SK-N-SH (cell line): ENCODE results near the gene SYNE2. TPM values are rescaled to one million over a fixed set of nuclear protein-coding genes. Genes with fewer than 3 reads are reported as not detected.

Experiments
- CTCF ChIA-PET: fragments of 300-600, 350-600 bp; formaldehyde crosslinking; extraction: SDS; loops from one replicate; lab custom pipeline; 2021; lab: Yijun Ruan, JAX
- POLR2A ChIA-PET: fragments of 350-600 bp; sonication (Branson Sonifier 250); formaldehyde crosslinking; extraction: SDS; loops from one replicate; lab custom pipeline; 2020; ENCODE audit warnings: antibody characterized with exemption, inconsistent platforms; lab: Yijun Ruan, JAX
- DNase-seq: peaks from one replicate; pipeline ENCODE4 v3.0.0; 2012
- H2AFZ ChIP-seq: fragments of 200-600 bp; sonication (generic); 2 replicates; pipeline ENCODE4 v1.8.1; 2016; ENCODE audit warnings: antibody characterized with exemption, mild to moderate bottlenecking, low read depth
- H3F3A ChIP-seq: fragments of 200-600 bp; sonication (generic); replicated peaks from 2 replicates; pipeline ENCODE3; 2016; ENCODE audit warnings: antibody characterized with exemption, mild to moderate bottlenecking; ENCODE audit not compliant: insufficient read depth
- H3K27ac ChIP-seq, 2 experiments: fragments of 200-500 bp in 1 of 2; fragments of 200-600 bp in 1 of 2; sonication (Bioruptor generic) in 1 of 2; sonication (generic), shearing (Covaris generic) in 1 of 2; 2 replicates each; pipeline versions ENCODE4 v1.5.1 to v1.6.1; 2014 to 2016; ENCODE audit warnings: low read depth in 2 of 2, inconsistent platforms in 1 of 2, low read length in 1 of 2, mild to moderate bottlenecking in 1 of 2, mixed read lengths in 1 of 2
- H3K27me3 ChIP-seq: fragments of 200-600 bp; sonication (generic), shearing (Covaris generic); 2 replicates; pipeline ENCODE4 v1.6.1; 2016; ENCODE audit warnings: mixed run types; ENCODE audit not compliant: insufficient read depth
- H3K36me3 ChIP-seq, 2 experiments: fragments of 200-500 bp in 1 of 2; fragments of 200-600 bp in 1 of 2; sonication (Bioruptor generic) in 1 of 2; sonication (generic) in 1 of 2; replicated peaks in 1 of 2; 2 replicates each; pipeline versions ENCODE3 to v1.5.1; 2014 to 2016; ENCODE audit warnings: low read length in 1 of 2, mild to moderate bottlenecking in 1 of 2; ENCODE audit not compliant: insufficient read depth in 2 of 2, control insufficient read depth in 1 of 2
- H3K4me1 ChIP-seq, 2 experiments: fragments of 200-500 bp in 1 of 2; fragments of 200-600 bp in 1 of 2; sonication (Bioruptor generic) in 1 of 2; sonication (generic), shearing (Covaris generic) in 1 of 2; 2 replicates each; pipeline versions ENCODE4 v1.5.1 to v1.6.1; 2014 to 2016; ENCODE audit warnings: low read depth in 1 of 2, low read length in 1 of 2, mixed run types in 1 of 2; ENCODE audit not compliant: insufficient read depth in 2 of 2, control insufficient read depth in 1 of 2
- H3K4me2 ChIP-seq: fragments of 200-600 bp; sonication (generic), shearing (Covaris generic); 2 replicates; pipeline ENCODE4 v1.6.1; 2017; ENCODE audit warnings: mixed run types
- H3K4me3 ChIP-seq, 2 experiments: fragments of 200-500 bp in 1 of 2; fragments of 200-600 bp in 1 of 2; sonication (Bioruptor generic) in 1 of 2; sonication (generic), shearing (Covaris generic) in 1 of 2; 2 replicates each; pipeline versions ENCODE4 v1.5.1 to v1.8.1; 2014 to 2016; ENCODE audit warnings: low read depth in 2 of 2, inconsistent platforms in 1 of 2, low read length in 1 of 2, mild to moderate bottlenecking in 1 of 2, mixed read lengths in 1 of 2, moderate library complexity in 1 of 2
- H3K79me2 ChIP-seq: fragments of 200-600 bp; sonication (generic); 2 replicates; pipeline ENCODE4 v1.8.1; 2017; ENCODE audit warnings: mild to moderate bottlenecking; ENCODE audit not compliant: insufficient read depth
- H3K9ac ChIP-seq: fragments of 200-600 bp; sonication (generic); 2 replicates; pipeline ENCODE4 v1.6.1; 2017; ENCODE audit warnings: mixed run types
- H3K9me2 ChIP-seq: fragments of 200-600 bp; sonication (generic); 2 replicates; pipeline ENCODE4 v1.6.1; 2017; ENCODE audit warnings: mixed run types
- H3K9me3 ChIP-seq: fragments of 200-600 bp; sonication (generic); 2 replicates; pipeline ENCODE4 v1.6.1; 2017; ENCODE audit warnings: mixed run types, mild to moderate bottlenecking, moderate library complexity
- H4K20me1 ChIP-seq: fragments of 200-600 bp; sonication (generic); 2 replicates; pipeline ENCODE4 v1.6.1; 2017; ENCODE audit warnings: mild to moderate bottlenecking, mixed run types; ENCODE audit not compliant: insufficient read depth
- ELF1 ChIP-seq: IDR thresholded peaks from 2 replicates; pipeline ENCODE4 v1.4.0; 2012
- EP300 ChIP-seq, 2 experiments: IDR thresholded peaks; 2 replicates each; pipeline versions ENCODE4 v1.4.0 to v1.6.1; 2012; ENCODE audit warnings: borderline replicate concordance in 1 of 2, low read depth in 1 of 2, low read length in 1 of 2
- FOXM1 ChIP-seq: IDR thresholded peaks from 2 replicates; pipeline ENCODE4 v1.4.0; 2012; ENCODE audit warnings: low read depth, mild to moderate bottlenecking
- JUND ChIP-seq: IDR thresholded peaks from 2 replicates; pipeline ENCODE4 v1.4.0; 2012
- MAX ChIP-seq: IDR thresholded peaks from 2 replicates; pipeline ENCODE4 v1.4.0; 2012; ENCODE audit warnings: low read depth
- MEF2A ChIP-seq: IDR thresholded peaks from 2 replicates; pipeline ENCODE4 v1.4.0; 2012; ENCODE audit warnings: low read depth, borderline replicate concordance
- NFIC ChIP-seq: IDR thresholded peaks from 2 replicates; pipeline ENCODE4 v1.4.0; 2012; ENCODE audit warnings: borderline replicate concordance
- POLR2AphosphoS5 ChIP-seq: IDR thresholded peaks from 2 replicates; pipeline ENCODE4 v1.6.1; 2012; ENCODE audit warnings: low read depth, low read length
- RAD21 ChIP-seq: IDR thresholded peaks from 2 replicates; pipeline ENCODE4 v1.6.1; 2012; ENCODE audit warnings: mild to moderate bottlenecking, low read length
- RCOR1 ChIP-seq: fragments of 150-350 bp; IDR thresholded peaks from 2 replicates; pipeline ENCODE4 v1.6.1; 2017; ENCODE audit warnings: antibody characterized with exemption, low read length
- RFX5 ChIP-seq: IDR thresholded peaks from 2 replicates; pipeline ENCODE4 v1.6.1; 2012; ENCODE audit warnings: mild to moderate bottlenecking, improper control_type of control experiment, low read length
- SIN3A ChIP-seq: IDR thresholded peaks from 2 replicates; pipeline ENCODE4 v1.6.1; 2012; ENCODE audit warnings: low read depth, mild to moderate bottlenecking, low read length, moderate library complexity, borderline replicate concordance
- SMC3 ChIP-seq: IDR thresholded peaks from 2 replicates; pipeline ENCODE4 v1.6.1; 2012; ENCODE audit warnings: low read depth, low read length, improper control_type of control experiment
- TCF12 ChIP-seq: IDR thresholded peaks from 2 replicates; pipeline ENCODE4 v1.4.0; 2012
- TEAD4 ChIP-seq: IDR thresholded peaks from 2 replicates; pipeline ENCODE4 v1.4.0; 2012; ENCODE audit warnings: mild to moderate bottlenecking, borderline replicate concordance; ENCODE audit not compliant: insufficient read depth
- WGBS: methylation state at CpG from one replicate; pipeline ENCODE4 v1.1.6; 2017; ENCODE audit warnings: low lambda C conversion rate; 5-methylcytosine and 5-hydroxymethylcytosine counted together
- polyA plus RNA-seq, 3 experiments: library from polyadenylated mRNA; depleted of rRNA; stranded (reverse); fragments of >200 nt; gene quantifications; 2 replicates each; pipeline ENCODE4 v1.2.3, GENCODE V29; 2012
- TF ChIP-seq, protein P1 (sequence below): IDR thresholded peaks from 2 replicates; pipeline ENCODE4 v1.6.1; 2012; ENCODE audit warnings: mild to moderate bottlenecking, low read depth, low read length, moderate library complexity
- TF ChIP-seq, protein P2 (sequence below): IDR thresholded peaks from 2 replicates; pipeline ENCODE4 v1.4.0; 2012; ENCODE audit warnings: low read depth, borderline replicate concordance
- TF ChIP-seq, protein P3 (sequence below): IDR thresholded peaks from 2 replicates; pipeline ENCODE4; 2012
- TF ChIP-seq, protein P4 (sequence below): fragments of 150-350 bp; IDR thresholded peaks from 2 replicates; pipeline ENCODE4 v1.6.1; 2017; ENCODE audit warnings: antibody characterized with exemption, low read length, low read depth, borderline replicate concordance

SYNE2 gene
- polyA plus RNA-seq, 1 of the 3 experiments (the other 2 are of a cell fraction), result 7.1 TPM

GRCh38 chr14:64074961-64075612 lies 222.3 kb downstream of the SYNE2 start (continued):
- no peak for TF ChIP-seq MAX

- DNase-seq, result no peak
- Histone ChIP-seq H3K9ac (no peak overlapping the region), H3K4me2 (no peak overlapping the region), H3F3A (no peaks in the 10 kb centered on the region), H2AFZ (no peak overlapping the region), H3K27me3 (no peaks in the 10 kb centered on the region), H3K4me3 (no peak overlapping the region), H3K36me3 (peaks cover 0 to 8% of the 10 kb centered on the region in 2 experiments), H3K9me2 (no peaks in the 10 kb centered on the region), H3K9me3 (no peaks in the 10 kb centered on the region), H3K27ac (no peak overlapping the region)
- POLR2A ChIA-PET, result no interaction called here
- WGBS, result 83% methylated on average over 1 of the region's 1 CpG
- no peak for TF ChIP-seq JUND
- TF ChIP-seq SIN3A, result no peak
- TF ChIP-seq MEF2A, result no peak
- no peak for TF ChIP-seq NFIC
- TF ChIP-seq, protein P1, sequence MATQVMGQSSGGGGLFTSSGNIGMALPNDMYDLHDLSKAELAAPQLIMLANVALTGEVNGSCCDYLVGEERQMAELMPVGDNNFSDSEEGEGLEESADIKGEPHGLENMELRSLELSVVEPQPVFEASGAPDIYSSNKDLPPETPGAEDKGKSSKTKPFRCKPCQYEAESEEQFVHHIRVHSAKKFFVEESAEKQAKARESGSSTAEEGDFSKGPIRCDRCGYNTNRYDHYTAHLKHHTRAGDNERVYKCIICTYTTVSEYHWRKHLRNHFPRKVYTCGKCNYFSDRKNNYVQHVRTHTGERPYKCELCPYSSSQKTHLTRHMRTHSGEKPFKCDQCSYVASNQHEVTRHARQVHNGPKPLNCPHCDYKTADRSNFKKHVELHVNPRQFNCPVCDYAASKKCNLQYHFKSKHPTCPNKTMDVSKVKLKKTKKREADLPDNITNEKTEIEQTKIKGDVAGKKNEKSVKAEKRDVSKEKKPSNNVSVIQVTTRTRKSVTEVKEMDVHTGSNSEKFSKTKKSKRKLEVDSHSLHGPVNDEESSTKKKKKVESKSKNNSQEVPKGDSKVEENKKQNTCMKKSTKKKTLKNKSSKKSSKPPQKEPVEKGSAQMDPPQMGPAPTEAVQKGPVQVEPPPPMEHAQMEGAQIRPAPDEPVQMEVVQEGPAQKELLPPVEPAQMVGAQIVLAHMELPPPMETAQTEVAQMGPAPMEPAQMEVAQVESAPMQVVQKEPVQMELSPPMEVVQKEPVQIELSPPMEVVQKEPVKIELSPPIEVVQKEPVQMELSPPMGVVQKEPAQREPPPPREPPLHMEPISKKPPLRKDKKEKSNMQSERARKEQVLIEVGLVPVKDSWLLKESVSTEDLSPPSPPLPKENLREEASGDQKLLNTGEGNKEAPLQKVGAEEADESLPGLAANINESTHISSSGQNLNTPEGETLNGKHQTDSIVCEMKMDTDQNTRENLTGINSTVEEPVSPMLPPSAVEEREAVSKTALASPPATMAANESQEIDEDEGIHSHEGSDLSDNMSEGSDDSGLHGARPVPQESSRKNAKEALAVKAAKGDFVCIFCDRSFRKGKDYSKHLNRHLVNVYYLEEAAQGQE, result no peak
- no peak for TF ChIP-seq ELF1
- no peak for TF ChIP-seq RFX5
- TF ChIP-seq TCF12, result no peak
- no peak for TF ChIP-seq SMC3
- TF ChIP-seq, protein P2, sequence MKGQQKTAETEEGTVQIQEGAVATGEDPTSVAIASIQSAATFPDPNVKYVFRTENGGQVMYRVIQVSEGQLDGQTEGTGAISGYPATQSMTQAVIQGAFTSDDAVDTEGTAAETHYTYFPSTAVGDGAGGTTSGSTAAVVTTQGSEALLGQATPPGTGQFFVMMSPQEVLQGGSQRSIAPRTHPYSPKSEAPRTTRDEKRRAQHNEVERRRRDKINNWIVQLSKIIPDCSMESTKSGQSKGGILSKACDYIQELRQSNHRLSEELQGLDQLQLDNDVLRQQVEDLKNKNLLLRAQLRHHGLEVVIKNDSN, result no peak
- no peak for TF ChIP-seq POLR2AphosphoS5
- no peak for TF ChIP-seq TEAD4
- no peak for TF ChIP-seq EP300 (IDR thresholded peaks at IDR 0.05; ENCODE audit: borderline replicate concordance in 1 of 2, low read depth in 1 of 2, low read length in 1 of 2)
- TF ChIP-seq, protein P3, sequence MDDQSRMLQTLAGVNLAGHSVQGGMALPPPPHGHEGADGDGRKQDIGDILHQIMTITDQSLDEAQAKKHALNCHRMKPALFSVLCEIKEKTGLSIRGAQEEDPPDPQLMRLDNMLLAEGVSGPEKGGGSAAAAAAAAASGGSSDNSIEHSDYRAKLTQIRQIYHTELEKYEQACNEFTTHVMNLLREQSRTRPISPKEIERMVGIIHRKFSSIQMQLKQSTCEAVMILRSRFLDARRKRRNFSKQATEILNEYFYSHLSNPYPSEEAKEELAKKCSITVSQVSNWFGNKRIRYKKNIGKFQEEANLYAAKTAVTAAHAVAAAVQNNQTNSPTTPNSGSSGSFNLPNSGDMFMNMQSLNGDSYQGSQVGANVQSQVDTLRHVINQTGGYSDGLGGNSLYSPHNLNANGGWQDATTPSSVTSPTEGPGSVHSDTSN, result no peak
- TF ChIP-seq RAD21, result no peak
- TF ChIP-seq RCOR1, result no peak
- TF ChIP-seq FOXM1, result no peak
- TF ChIP-seq, protein P4, sequence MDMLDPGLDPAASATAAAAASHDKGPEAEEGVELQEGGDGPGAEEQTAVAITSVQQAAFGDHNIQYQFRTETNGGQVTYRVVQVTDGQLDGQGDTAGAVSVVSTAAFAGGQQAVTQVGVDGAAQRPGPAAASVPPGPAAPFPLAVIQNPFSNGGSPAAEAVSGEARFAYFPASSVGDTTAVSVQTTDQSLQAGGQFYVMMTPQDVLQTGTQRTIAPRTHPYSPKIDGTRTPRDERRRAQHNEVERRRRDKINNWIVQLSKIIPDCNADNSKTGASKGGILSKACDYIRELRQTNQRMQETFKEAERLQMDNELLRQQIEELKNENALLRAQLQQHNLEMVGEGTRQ, result no peak
- TF ChIP-seq, all 33 proteins: peak for 0
- Histone ChIP-seq H3K4me1 (no peaks in the 10 kb centered on the region), H4K20me1 (no peaks in the 10 kb centered on the region), H3K79me2 (no peaks in the 10 kb centered on the region)
- CTCF ChIA-PET, result interaction anchor here (0.6 to 1.5 kb wide), 3 partner anchors 13 to 228 kb away, joined by 3 to 4 read pairs (median 3); no protein-coding TSS in a partner anchor
These were observed 222.8 kb downstream of the SYNE2 start for GRCh38 chr14:64075613-64076005.
